ENCODE measurements around the gene MEF2C.
"Not testable (repeated sequence)": the region's sequence is repeated elsewhere in the genome, so short reads cannot be mapped to it uniquely, and the experiment has no call there.

MEF2C gene

GRCh38 chr5:88883059-88883835 lies at the start of gene MEF2C:
MEF2C (minus strand) TSS chr5:88883184; CDS start chr5:88823788, 59,396 bp downstream.
- DNase-seq (ENCODE audit: low read depth in 2 of 2) = no peak

DNA sequence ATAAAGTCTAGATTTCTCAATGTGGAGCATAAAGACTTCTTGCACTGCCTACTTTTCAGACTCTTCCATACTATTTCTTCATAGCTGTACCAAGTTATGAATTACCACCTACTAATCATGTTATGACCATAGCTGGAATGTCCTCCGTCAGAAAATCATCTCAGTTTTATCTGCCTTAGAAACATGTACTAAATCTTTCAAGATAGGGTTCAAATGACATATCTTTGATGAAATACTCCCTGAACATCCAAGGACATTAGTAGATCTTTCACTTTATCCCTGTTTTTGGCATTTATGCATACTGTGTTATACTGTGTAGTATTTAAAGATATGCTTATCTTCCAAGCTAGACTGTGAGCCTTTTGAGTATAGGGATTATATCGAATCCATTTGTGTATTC lies 49.6 kb upstream of the MEF2C start:
- no peak for DNase-seq (ENCODE audit: low read depth in 2 of 2)

DNA sequence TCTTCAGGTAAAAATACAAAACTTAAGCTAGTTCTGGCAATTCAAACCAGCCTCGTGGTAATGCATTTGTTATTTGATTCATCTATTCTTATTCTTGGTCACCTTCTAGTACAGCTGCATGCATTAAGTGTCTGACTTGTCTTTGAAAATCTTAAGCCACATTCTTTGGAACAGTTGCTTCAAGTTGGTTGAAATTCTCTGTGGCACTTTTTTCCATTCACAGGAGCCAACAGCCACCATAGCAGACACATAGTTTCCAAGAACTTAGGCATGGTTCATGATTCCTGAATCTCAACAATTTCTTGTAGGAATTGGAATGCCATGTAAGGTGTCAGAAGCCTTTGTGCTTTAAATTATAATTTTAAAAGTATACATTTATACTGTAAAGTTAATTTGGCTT lies 47.4 kb upstream of the MEF2C start:
- DNase-seq (ENCODE audit: low read depth in 2 of 2) = no peak

GRCh38 chr5:88929385-88929784 lies 46.4 kb upstream of the MEF2C start:
- DNase-seq (ENCODE audit: low read depth in 2 of 2) = no peak

- no peak for DNase-seq (ENCODE audit: low read depth in 2 of 2)
These were observed 43.8 kb upstream of the MEF2C start for GRCh38 chr5:88926774-88927173.

- no peak for DNase-seq (ENCODE audit: low read depth in 2 of 2)
These were observed 42.9 kb upstream of the MEF2C start for GRCh38 chr5:88925692-88926490.

GRCh38 chr5:88924330-88924657 lies 41.3 kb upstream of the MEF2C start:
- DNase-seq (ENCODE audit: low read depth in 2 of 2) = no peak

DNA sequence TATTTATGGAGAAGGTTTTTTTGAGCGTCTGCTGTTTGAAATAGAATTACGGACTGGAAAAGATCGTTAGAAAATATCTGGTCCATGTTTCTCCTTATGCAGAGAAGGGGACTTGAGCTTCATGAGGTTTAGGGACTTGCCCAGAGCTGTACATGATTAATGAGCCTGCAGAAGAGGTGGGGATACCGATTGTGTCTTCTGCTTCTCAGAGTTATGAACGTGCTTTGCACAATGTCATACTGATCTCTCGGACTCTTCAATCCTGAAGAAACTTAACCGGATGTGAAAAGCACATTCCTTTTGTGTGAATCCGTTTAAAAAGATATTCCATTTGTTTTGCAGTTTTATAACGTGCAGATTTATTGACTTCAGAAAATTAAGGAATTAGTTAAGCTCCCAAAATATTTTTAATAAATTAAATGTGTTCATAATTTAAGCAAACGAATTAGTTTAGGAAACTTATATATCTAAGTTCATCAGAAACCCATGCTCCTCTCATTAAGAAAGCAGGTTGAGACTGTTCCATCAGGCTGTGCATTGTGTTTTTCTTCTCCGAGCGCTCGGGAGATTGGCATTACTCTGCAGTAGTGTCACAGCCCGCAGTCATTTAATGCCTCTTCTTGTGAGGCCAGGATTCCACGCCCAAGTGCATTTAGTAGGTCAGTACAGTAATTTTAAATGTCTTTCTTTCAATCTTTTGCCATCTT lies 40.8 kb upstream of the MEF2C start:
- DNase-seq (ENCODE audit: low read depth in 2 of 2) = no peak

- not testable (repeated sequence) for DNase-seq (ENCODE audit: low read depth in 2 of 2)
These were observed 29.8 kb upstream of the MEF2C start for GRCh38 chr5:88912743-88913142.

- not testable (repeated sequence) for DNase-seq (ENCODE audit: low read depth in 2 of 2)
These were observed 28.1 kb upstream of the MEF2C start for GRCh38 chr5:88911059-88911572.

GRCh38 chr5:88904478-88904877 lies 21.5 kb upstream of the MEF2C start:
- DNase-seq (ENCODE audit: low read depth in 2 of 2) = not testable (repeated sequence)

GRCh38 chr5:88903966-88904365 lies 21.0 kb upstream of the MEF2C start:
- DNase-seq (ENCODE audit: low read depth in 2 of 2) = not testable (repeated sequence)

DNA sequence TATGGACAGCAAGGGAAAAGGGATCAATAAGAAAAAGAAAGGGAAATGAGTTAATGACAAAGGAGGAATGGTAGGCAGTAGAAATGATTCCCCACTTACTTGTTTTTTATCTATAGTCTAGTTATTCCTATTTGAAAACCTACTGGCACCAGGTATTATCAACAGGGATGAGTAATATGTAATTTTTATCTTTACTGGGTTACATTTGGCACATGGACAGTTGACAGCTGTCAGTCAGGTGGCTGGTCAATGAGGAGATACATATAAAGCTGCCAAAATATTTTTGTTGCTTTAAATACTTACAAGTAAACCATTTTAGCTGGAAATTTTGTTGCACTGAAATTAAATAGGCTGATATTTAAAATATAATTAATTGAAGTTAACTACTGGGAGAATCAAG lies 18.1 kb upstream of the MEF2C start:
- DNase-seq (ENCODE audit: low read depth in 2 of 2) = not testable (repeated sequence)

- DNase-seq (ENCODE audit: low read depth in 2 of 2) = no peak
These were observed 16.2 kb upstream of the MEF2C start for GRCh38 chr5:88899096-88899737.

DNA sequence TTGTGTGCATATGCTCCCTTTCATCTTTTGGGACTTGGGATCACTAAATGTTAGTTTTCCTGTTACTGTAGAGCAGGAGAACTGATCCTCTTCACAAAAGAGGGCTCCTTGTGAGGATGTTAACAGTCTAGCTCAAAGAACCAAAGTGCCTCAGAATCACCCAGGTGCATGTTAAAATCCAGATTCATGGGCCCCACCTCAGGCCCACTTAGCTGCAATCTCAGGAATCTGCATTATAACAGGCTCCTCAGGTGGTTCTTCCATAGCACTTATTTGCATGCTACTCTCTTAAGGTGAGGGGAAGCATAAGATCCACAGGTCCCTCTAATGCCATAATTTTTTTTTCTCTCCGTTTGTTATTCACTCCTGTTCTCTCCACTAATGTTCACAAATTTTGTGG lies 14.8 kb upstream of the MEF2C start:
- no peak for DNase-seq (ENCODE audit: low read depth in 2 of 2)

- DNase-seq (ENCODE audit: low read depth in 2 of 2) = no peak
These were observed 12.9 kb upstream of the MEF2C start for GRCh38 chr5:88895681-88896501.

- DNase-seq (ENCODE audit: low read depth in 2 of 2) = no peak
These were observed 9.7 kb upstream of the MEF2C start for GRCh38 chr5:88892669-88893068.

DNA sequence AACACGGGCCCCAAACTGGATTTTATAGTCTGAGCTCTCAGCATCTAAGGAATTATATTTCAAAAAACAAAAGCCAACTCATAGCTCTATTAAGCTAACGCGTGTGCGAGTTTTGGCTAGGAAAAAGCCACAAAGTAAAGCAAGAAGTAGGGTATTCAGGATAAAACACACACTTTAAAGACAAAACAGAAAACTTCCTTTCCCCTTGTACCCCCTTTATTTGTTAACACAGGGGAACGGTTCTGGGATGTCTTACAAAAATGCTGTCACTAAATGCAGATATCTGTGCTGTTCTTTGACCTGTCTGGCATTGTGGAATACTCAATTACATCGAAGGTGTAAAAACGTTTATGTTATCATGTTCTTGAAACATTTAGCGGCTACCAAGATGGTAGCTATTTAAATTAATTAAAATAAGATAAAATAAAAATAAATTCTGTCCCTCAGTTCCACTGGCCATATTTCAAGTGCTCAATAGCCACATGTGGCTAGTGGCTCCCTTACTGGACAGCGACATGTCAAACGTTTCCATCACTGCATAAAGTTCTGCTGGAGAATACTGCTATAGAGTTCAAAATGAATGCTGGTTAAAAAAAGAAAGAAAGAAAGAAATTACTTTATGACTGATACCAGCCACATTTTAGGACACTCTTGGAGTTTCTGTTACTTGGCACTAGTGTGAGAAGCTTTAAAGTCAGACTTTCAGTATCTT lies 7.2 kb upstream of the MEF2C start:
- no peak for DNase-seq (ENCODE audit: low read depth in 2 of 2)

DNA sequence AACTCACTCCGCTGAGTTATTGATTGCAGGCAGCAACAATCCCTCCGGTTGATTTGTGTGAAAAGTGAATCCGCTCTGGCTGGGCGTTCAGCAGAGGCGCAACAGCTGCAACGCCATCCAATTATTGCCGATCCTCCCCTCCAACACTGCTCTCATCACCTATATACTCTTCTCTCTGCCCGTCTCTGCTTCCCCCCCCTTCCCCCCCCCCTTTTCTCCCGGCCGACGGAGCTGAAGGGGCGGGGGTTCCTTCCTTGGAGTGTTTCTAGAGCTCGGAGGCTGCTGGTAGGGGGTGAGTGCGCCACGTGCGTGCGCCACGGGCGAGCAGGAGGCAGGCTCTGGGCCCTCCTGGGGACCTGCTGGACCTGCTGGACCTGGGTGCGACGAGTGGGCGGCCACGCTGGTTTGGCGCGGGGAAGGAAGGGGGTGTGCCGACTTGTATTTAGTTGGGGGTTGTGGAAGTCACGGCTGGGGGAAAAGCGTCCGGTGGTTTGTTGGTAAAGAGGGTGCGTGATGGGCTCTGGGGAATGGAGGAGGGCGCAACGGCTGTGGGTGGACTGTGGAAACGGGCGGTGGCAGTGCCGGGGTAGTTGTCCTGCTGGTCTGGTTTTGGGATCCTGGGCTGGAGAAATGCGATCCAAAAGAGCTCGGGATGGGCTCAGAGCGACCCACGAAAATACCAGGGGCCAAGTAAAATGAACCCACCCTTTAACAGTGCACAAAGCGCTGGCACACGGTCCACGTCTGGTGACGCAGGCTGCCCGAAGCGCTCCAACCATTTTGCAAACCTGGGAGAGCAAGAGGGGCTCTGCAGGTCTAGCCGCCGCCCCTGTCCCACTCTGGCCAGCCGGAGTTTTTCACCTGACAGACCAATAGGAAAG lies 6.4 kb upstream of the MEF2C start:
- DNase-seq (ENCODE audit: low read depth in 2 of 2) = no peak

Data from activated CD8-positive, alpha-beta memory T cell treated with anti-CD3 and anti-CD28 coated beads for 4 hours (primary cell).